ENCODE results near the gene SLC7A14.
A peak's percentile ranks its signal among the peaks of the same experiment; 100 is the strongest.

- TF ChIP-seq, protein P1, sequence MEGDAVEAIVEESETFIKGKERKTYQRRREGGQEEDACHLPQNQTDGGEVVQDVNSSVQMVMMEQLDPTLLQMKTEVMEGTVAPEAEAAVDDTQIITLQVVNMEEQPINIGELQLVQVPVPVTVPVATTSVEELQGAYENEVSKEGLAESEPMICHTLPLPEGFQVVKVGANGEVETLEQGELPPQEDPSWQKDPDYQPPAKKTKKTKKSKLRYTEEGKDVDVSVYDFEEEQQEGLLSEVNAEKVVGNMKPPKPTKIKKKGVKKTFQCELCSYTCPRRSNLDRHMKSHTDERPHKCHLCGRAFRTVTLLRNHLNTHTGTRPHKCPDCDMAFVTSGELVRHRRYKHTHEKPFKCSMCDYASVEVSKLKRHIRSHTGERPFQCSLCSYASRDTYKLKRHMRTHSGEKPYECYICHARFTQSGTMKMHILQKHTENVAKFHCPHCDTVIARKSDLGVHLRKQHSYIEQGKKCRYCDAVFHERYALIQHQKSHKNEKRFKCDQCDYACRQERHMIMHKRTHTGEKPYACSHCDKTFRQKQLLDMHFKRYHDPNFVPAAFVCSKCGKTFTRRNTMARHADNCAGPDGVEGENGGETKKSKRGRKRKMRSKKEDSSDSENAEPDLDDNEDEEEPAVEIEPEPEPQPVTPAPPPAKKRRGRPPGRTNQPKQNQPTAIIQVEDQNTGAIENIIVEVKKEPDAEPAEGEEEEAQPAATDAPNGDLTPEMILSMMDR (conservative IDR thresholded peaks at IDR 0.05; ENCODE audit: low read depth, low read length) = no peak
- TF ChIP-seq RAD21 (IDR thresholded peaks at IDR 0.05; ENCODE audit: low read length) (no peak), MXI1 (IDR thresholded peaks at IDR 0.05; ENCODE audit: borderline replicate concordance, low read depth, low read length) (no peak), RFX5 (IDR thresholded peaks at IDR 0.05; ENCODE audit: low read depth, low read length) (no peak), POLR2A (IDR thresholded peaks at IDR 0.05; ENCODE audit: low read depth, low read length) (no peak), CEBPB (IDR thresholded peaks at IDR 0.05; ENCODE audit: low read depth, low read length) (no peak), MAFK (IDR thresholded peaks at IDR 0.05; ENCODE audit: low read depth, low read length) (0 out of 2 replicates have a peak, but pooled peaks have one; percentile 3), SMC3 (IDR thresholded peaks at IDR 0.05; ENCODE audit: low read depth, low read length) (no peak), FOS (IDR thresholded peaks at IDR 0.05; ENCODE audit: low read depth, low read length) (no peak), BHLHE40 (IDR thresholded peaks at IDR 0.05; ENCODE audit: low read depth, low read length) (no peak)
- TF ChIP-seq, protein P2, sequence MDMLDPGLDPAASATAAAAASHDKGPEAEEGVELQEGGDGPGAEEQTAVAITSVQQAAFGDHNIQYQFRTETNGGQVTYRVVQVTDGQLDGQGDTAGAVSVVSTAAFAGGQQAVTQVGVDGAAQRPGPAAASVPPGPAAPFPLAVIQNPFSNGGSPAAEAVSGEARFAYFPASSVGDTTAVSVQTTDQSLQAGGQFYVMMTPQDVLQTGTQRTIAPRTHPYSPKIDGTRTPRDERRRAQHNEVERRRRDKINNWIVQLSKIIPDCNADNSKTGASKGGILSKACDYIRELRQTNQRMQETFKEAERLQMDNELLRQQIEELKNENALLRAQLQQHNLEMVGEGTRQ (IDR thresholded peaks at IDR 0.05; ENCODE audit: low read depth, low read length) = no peak
- TF ChIP-seq, protein P3, sequence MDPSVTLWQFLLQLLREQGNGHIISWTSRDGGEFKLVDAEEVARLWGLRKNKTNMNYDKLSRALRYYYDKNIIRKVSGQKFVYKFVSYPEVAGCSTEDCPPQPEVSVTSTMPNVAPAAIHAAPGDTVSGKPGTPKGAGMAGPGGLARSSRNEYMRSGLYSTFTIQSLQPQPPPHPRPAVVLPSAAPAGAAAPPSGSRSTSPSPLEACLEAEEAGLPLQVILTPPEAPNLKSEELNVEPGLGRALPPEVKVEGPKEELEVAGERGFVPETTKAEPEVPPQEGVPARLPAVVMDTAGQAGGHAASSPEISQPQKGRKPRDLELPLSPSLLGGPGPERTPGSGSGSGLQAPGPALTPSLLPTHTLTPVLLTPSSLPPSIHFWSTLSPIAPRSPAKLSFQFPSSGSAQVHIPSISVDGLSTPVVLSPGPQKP (IDR thresholded peaks at IDR 0.05; ENCODE audit: borderline replicate concordance, low read depth, low read length) = no peak
Measured at GRCh38 chr3:170438836-170439235, 147.0 kb downstream of the SLC7A14 start.

Data from IMR-90 (cell line).